ENCODE data around the gene HADHA.

The HADHA gene

GRCh38 chr2:26184555-26185303 is 59.7 kb downstream of the HADHA start:
- no peak overlapping the region for H3K27ac ChIP-seq
- no peak for TF ChIP-seq CTCF (conservative IDR thresholded peaks at IDR 0.05)

GRCh38 chr2:26184121-26184520 is 60.3 kb downstream of the HADHA start:
- H3K27ac ChIP-seq, result no peak overlapping the region
- TF ChIP-seq CTCF (conservative IDR thresholded peaks at IDR 0.05), result no peak

GRCh38 chr2:26182887-26183630 is 61.4 kb downstream of the HADHA start:
- no peak for TF ChIP-seq CTCF (conservative IDR thresholded peaks at IDR 0.05)
- H3K27ac ChIP-seq, result no peak overlapping the region

- no peak for TF ChIP-seq CTCF (conservative IDR thresholded peaks at IDR 0.05)
Measured at GRCh38 chr2:26182441-26182840, 62.0 kb downstream of the HADHA start.

GRCh38 chr2:26179446-26179913 is 65.0 kb downstream of the HADHA start:
- H3K27ac ChIP-seq, result no peak overlapping the region
- no peak for TF ChIP-seq CTCF (conservative IDR thresholded peaks at IDR 0.05)

More at GRCh38 chr2:26182441-26182840, 62.0 kb downstream of the HADHA start:
- H3K27ac ChIP-seq, result no peak overlapping the region

- no peak overlapping the region for H3K27ac ChIP-seq
Measured at GRCh38 chr2:26178746-26179436, 65.5 kb downstream of the HADHA start.

More at GRCh38 chr2:26178746-26179436, 65.5 kb downstream of the HADHA start:
- TF ChIP-seq CTCF (conservative IDR thresholded peaks at IDR 0.05), result no peak
